Measurements from ENCODE around the gene CSRNP2. TPM values are rescaled to one million over a fixed set of nuclear protein-coding genes. Genes with fewer than 3 reads are reported as not detected.
"Not testable (repeated sequence)": the region's sequence is repeated elsewhere in the genome, so short reads cannot be mapped to it uniquely, and the experiment has no call there.

CSRNP2 gene
- total and polyA plus RNA-seq, 4 experiments from 2014 or later: 4.6 to 35.0 (median 20.2) TPM

GRCh38 chr12:51014467-51014866 lies 68.9 kb downstream of the CSRNP2 start:
- H3K27me3 Mint-ChIP-seq; H3K4me3 ChIP-seq (ENCODE audit: low read length in 2 of 2); H3K27me3 ChIP-seq (ENCODE audit: insufficient read depth, low read length); H3K4me3 Mint-ChIP-seq; CTCF ChIA-PET (ENCODE audit: partially characterized antibody); H3K27ac ChIP-seq (ENCODE audit: low read depth, low read length); POLR2A ChIA-PET (ENCODE audit: partially characterized antibody); intact Hi-C loops (cut with micrococcal nuclease); H3K36me3 Mint-ChIP-seq; H3K9me3 ChIP-seq (ENCODE audit: control insufficient read depth in 1 of 2, low read length in 2 of 2); H3K9me3 Mint-ChIP-seq; H3K36me3 ChIP-seq (ENCODE audit: insufficient read depth, low read length); H3K27ac Mint-ChIP-seq; DNase-seq: not testable (repeated sequence)
- H3K4me1 Mint-ChIP-seq: peaks cover 18 to 31% (median 24%) of the 10 kb centered on the region in 4 donors
- peaks cover 16% of the 10 kb centered on the region for H3K4me1 ChIP-seq (ENCODE audit: insufficient read depth, low read length)

GRCh38 chr12:51013441-51013840 lies 70.0 kb downstream of the CSRNP2 start:
- ChIA-PET POLR2A (ENCODE audit: partially characterized antibody) (interaction anchor here (1.3 kb wide), 1 partner anchor 8 kb away, joined by 3 read pairs; no protein-coding TSS in a partner anchor), CTCF (ENCODE audit: partially characterized antibody) (no interaction called here)
- peak overlapping the region in 1 of 8 donors; percentile 15 for H3K4me3 Mint-ChIP-seq

GRCh38 chr12:51012570-51013236 lies 70.7 kb downstream of the CSRNP2 start:
- POLR2A ChIA-PET (ENCODE audit: partially characterized antibody): interaction anchor here (0.9 to 1.3 kb wide), 2 partner anchors 9 to 14 kb away, joined by 3 read pairs; partner anchors contain the start of gene SLC11A2

More at GRCh38 chr12:51013441-51013840, 70.0 kb downstream of the CSRNP2 start:
- no peaks in the 10 kb centered on the region for H3K9me3 ChIP-seq (ENCODE audit: control insufficient read depth in 1 of 2, low read length in 2 of 2)
- intact Hi-C loops (cut with micrococcal nuclease): no loop called here
- no peaks in the 10 kb centered on the region for H3K27me3 ChIP-seq (ENCODE audit: insufficient read depth, low read length)
- H3K36me3 ChIP-seq (ENCODE audit: insufficient read depth, low read length): peaks cover under 1% of the 10 kb centered on the region
- H3K4me1 ChIP-seq (ENCODE audit: insufficient read depth, low read length): peaks cover 27% of the 10 kb centered on the region
- H3K4me3 ChIP-seq (ENCODE audit: low read length in 2 of 2): no peak overlapping the region
- Mint-ChIP-seq H3K36me3 (peaks cover 0 to 5% of the 10 kb centered on the region in 2 donors), H3K4me1 (peaks cover 19 to 40% (median 31%) of the 10 kb centered on the region in 4 donors), H3K27ac (peak overlapping the region in 1 of 7 donors; percentile 25), H3K9me3 (no peaks in the 10 kb centered on the region), H3K27me3 (no peaks in the 10 kb centered on the region)
- DNase-seq: no peak
- H3K27ac ChIP-seq (ENCODE audit: low read depth, low read length): no peak overlapping the region

GRCh38 chr12:51011955-51012354 lies 71.4 kb downstream of the CSRNP2 start:
- Mint-ChIP-seq H3K4me3 (no peak overlapping the region), H3K27ac (peak overlapping the region in 5 of 7 donors; percentile 17 to 55 (median 31)), H3K4me1 (peaks cover 17 to 36% (median 27%) of the 10 kb centered on the region in 4 donors), H3K9me3 (no peaks in the 10 kb centered on the region), H3K36me3 (peaks cover 0 to 10% of the 10 kb centered on the region in 2 donors), H3K27me3 (no peaks in the 10 kb centered on the region)
- no peak for DNase-seq
- no peaks in the 10 kb centered on the region for H3K27me3 ChIP-seq (ENCODE audit: insufficient read depth, low read length)
- H3K36me3 ChIP-seq (ENCODE audit: insufficient read depth, low read length): peaks cover 6% of the 10 kb centered on the region
- H3K4me3 ChIP-seq (ENCODE audit: low read length in 2 of 2): no peak overlapping the region
- peaks cover 27% of the 10 kb centered on the region for H3K4me1 ChIP-seq (ENCODE audit: insufficient read depth, low read length)
- ChIA-PET POLR2A (ENCODE audit: partially characterized antibody) (interaction anchor here (0.5 to 0.9 kb wide), 3 partner anchors 8 to 233 kb away, joined by 3 to 4 read pairs (median 3); partner anchors contain the start of gene SLC11A2), CTCF (ENCODE audit: partially characterized antibody) (interaction anchor here (1.2 kb wide), 1 partner anchor 247 kb away, joined by 4 read pairs; no protein-coding TSS in a partner anchor)
- H3K9me3 ChIP-seq (ENCODE audit: control insufficient read depth in 1 of 2, low read length in 2 of 2): no peaks in the 10 kb centered on the region
- no peak overlapping the region for H3K27ac ChIP-seq (ENCODE audit: low read depth, low read length)
- intact Hi-C loops (cut with micrococcal nuclease): no loop called here

More at GRCh38 chr12:51012570-51013236, 70.7 kb downstream of the CSRNP2 start:
- Mint-ChIP-seq H3K9me3 (no peaks in the 10 kb centered on the region), H3K36me3 (peaks cover 0 to 7% of the 10 kb centered on the region in 2 donors), H3K4me3 (peak overlapping the region in 4 of 8 donors; percentile 15 to 55 (median 25)), H3K4me1 (peaks cover 19 to 40% (median 30%) of the 10 kb centered on the region in 4 donors), H3K27ac (peak overlapping the region in 6 of 7 donors; percentile 27 to 84 (median 54)), H3K27me3 (no peaks in the 10 kb centered on the region)
- DNase-seq: no peak
- Histone ChIP-seq H3K4me3 (ENCODE audit: low read length in 2 of 2) (no peak overlapping the region), H3K27ac (ENCODE audit: low read depth, low read length) (no peak overlapping the region), H3K4me1 (ENCODE audit: insufficient read depth, low read length) (peaks cover 27% of the 10 kb centered on the region), H3K27me3 (ENCODE audit: insufficient read depth, low read length) (no peaks in the 10 kb centered on the region), H3K9me3 (ENCODE audit: control insufficient read depth in 1 of 2, low read length in 2 of 2) (no peaks in the 10 kb centered on the region), H3K36me3 (ENCODE audit: insufficient read depth, low read length) (peaks cover 6% of the 10 kb centered on the region)
- CTCF ChIA-PET (ENCODE audit: partially characterized antibody): interaction anchor here (1.2 kb wide), 1 partner anchor 247 kb away, joined by 4 read pairs; no protein-coding TSS in a partner anchor
- intact Hi-C loops (cut with micrococcal nuclease): no loop called here

Other genes with a start within 250 kb of the CSRNP2 start
- gene TMPRSS12, start 240.7 kb downstream of the CSRNP2 start, total RNA-seq: not detected
- not detected for gene TMPRSS12, start 240.7 kb downstream of the CSRNP2 start, polyA plus RNA-seq
- not detected for gene HIGD1C, start 131.1 kb downstream of the CSRNP2 start, total RNA-seq
- not detected for gene HIGD1C, start 131.1 kb downstream of the CSRNP2 start, polyA plus RNA-seq
- gene SLC11A2, start 57.2 kb downstream of the CSRNP2 start, total RNA-seq: 10 to 100 TPM; 55.1 to 62.7 TPM
- 10 to 100 TPM in 1 of 2 donors, 1 to 10 TPM in 1; 7.4 to 18.9 TPM for gene SLC11A2, start 57.2 kb downstream of the CSRNP2 start, polyA plus RNA-seq
- 10 to 100 TPM; 83.7 to 93.3 TPM for gene LETMD1, start 35.3 kb downstream of the CSRNP2 start, total RNA-seq
- 10 to 100 TPM; 32.6 to 36.6 TPM for gene LETMD1, start 35.3 kb downstream of the CSRNP2 start, polyA plus RNA-seq
- gene TFCP2, start 89.5 kb upstream of the CSRNP2 start, total RNA-seq: 10 to 100 TPM; 36.4 to 40.0 TPM
- gene TFCP2, start 89.5 kb upstream of the CSRNP2 start, polyA plus RNA-seq: 10 to 100 TPM in 1 of 2 donors, 1 to 10 TPM in 1; 6.0 to 15.3 TPM
- gene POU6F1, start 134.5 kb upstream of the CSRNP2 start, total RNA-seq: 10 to 100 TPM; 71.9 to 79.8 TPM
- gene POU6F1, start 134.5 kb upstream of the CSRNP2 start, polyA plus RNA-seq: 1 to 10 TPM; 1.4 to 8.5 TPM
- gene DAZAP2, start 155.2 kb upstream of the CSRNP2 start, total RNA-seq: 100 to 1,000 TPM; 275 to 286 TPM
- gene DAZAP2, start 155.2 kb upstream of the CSRNP2 start, polyA plus RNA-seq: 1,000 to 10,000 TPM; 1,322 to 2,333 TPM
- 1 to 10 TPM; 3.9 to 5.5 TPM for gene SMAGP, start 186.8 kb upstream of the CSRNP2 start, total RNA-seq
- gene SMAGP, start 186.8 kb upstream of the CSRNP2 start, polyA plus RNA-seq: 10 to 100 TPM; 10.6 to 18.9 TPM
- gene BIN2, start 240.6 kb upstream of the CSRNP2 start, total RNA-seq: 100 to 1,000 TPM; 215 to 221 TPM
- gene BIN2, start 240.6 kb upstream of the CSRNP2 start, polyA plus RNA-seq: 100 to 1,000 TPM; 183 to 309 TPM

All from CD4-positive, alpha-beta memory T cell (primary cell).